GM12874 (cell line): ENCODE data around the gene ZNF830.

ENCODE experiments used
- TF ChIP-seq, protein P1 (sequence below): IDR thresholded peaks from 2 replicates; pipeline ENCODE4 v1.5.1; 2011; ENCODE audit warnings: low read depth, mild to moderate bottlenecking, control low read depth, low read length, moderate library complexity; ENCODE audit not compliant: insufficient read depth

The ZNF830 gene

GRCh38 chr17:34993031-34993430, 31.7 kb downstream of the ZNF830 start:
- TF ChIP-seq, protein P1, sequence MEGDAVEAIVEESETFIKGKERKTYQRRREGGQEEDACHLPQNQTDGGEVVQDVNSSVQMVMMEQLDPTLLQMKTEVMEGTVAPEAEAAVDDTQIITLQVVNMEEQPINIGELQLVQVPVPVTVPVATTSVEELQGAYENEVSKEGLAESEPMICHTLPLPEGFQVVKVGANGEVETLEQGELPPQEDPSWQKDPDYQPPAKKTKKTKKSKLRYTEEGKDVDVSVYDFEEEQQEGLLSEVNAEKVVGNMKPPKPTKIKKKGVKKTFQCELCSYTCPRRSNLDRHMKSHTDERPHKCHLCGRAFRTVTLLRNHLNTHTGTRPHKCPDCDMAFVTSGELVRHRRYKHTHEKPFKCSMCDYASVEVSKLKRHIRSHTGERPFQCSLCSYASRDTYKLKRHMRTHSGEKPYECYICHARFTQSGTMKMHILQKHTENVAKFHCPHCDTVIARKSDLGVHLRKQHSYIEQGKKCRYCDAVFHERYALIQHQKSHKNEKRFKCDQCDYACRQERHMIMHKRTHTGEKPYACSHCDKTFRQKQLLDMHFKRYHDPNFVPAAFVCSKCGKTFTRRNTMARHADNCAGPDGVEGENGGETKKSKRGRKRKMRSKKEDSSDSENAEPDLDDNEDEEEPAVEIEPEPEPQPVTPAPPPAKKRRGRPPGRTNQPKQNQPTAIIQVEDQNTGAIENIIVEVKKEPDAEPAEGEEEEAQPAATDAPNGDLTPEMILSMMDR = no peak

GRCh38 chr17:34996422-34997285, 35.3 kb downstream of the ZNF830 start:
- TF ChIP-seq, protein P1 = no peak

- TF ChIP-seq, protein P1 = no peak
Measured at GRCh38 chr17:34997355-34997862, 36.1 kb downstream of the ZNF830 start.

- TF ChIP-seq, protein P1 = peak; percentile 94
Measured at GRCh38 chr17:34998205-34998604, 36.9 kb downstream of the ZNF830 start.

- TF ChIP-seq, protein P1 = no peak
Measured at GRCh38 chr17:34999456-34999855, 38.1 kb downstream of the ZNF830 start.

- TF ChIP-seq, protein P1 = no peak
Measured at GRCh38 chr17:35001549-35001948, 40.2 kb downstream of the ZNF830 start.

GRCh38 chr17:35002876-35003551, 41.7 kb downstream of the ZNF830 start:
- TF ChIP-seq, protein P1 = no peak
